Endometrium (tissue), 2 donors: Measurements from ENCODE around the gene TP53TG3.
A peak's percentile ranks its signal among the peaks of the same experiment; 100 is the strongest.
"Not testable (repeated sequence)": the region's sequence is repeated elsewhere in the genome, so short reads cannot be mapped to it uniquely, and the experiment has no call there.

ENCODE experiments used
- FAIRE-seq: peaks from 2 replicates; lab custom pipeline; 2012; peaks lifted over from hg19 to GRCh38; lab: Jason Lieb, UNC
- donor health status: control.
- donor health status: control.

TP53TG3 gene, protein sequence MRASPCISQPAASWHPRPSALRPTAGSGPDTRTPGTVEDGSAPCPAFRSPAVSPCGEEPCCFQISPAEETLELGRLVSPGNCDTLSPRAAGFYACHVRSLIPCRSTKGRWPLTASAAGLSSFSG

DNA sequence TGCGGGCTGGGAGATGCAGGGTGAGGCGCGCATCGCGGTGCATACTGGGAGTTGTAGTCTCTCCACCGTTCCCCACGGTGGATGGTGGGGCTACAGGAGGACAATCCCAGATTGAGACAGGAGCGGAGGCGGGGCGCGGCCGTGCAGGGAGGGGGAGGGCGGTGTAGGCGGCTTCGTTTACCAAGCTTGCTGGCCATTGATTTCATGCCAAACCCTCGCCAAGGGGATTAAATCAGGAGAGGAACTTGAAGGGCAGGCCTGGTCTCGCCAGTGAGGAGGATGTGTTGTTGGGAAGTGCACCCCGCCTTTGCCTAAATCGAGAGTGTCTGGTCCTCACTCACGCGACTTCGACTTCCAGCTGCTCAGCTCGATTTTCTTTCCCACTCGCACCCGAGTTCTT is at the start of gene TP53TG3:
Gene TP53TG3, minus strand, starts transcription at position 101 of the 400 bp plus-strand sequence. Its CDS starts 68 bp downstream, at position 33.
- FAIRE-seq: peak; percentile 29

GRCh38 chr16:32650876-32651275 is 25.1 kb downstream of the TP53TG3 start:
- not testable (repeated sequence) for FAIRE-seq

DNA sequence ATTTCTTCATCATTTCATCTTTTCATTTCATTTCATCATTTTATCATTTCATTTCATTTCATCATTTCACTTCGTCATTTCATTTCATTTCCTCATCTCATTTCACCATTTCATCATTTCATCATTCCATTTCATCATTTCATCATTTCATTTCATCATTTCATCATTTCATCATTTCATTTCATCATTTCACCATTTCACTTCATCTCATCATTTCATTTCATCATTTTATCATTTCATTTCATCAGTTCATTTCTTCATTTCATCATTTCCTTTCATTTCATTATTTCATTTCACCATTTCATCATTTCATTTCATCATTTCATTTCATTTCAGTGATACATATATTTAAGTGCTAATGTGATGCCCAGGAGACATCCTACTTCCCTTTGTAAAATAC is 28.4 kb downstream of the TP53TG3 start:
- FAIRE-seq: peak; percentile 29

DNA sequence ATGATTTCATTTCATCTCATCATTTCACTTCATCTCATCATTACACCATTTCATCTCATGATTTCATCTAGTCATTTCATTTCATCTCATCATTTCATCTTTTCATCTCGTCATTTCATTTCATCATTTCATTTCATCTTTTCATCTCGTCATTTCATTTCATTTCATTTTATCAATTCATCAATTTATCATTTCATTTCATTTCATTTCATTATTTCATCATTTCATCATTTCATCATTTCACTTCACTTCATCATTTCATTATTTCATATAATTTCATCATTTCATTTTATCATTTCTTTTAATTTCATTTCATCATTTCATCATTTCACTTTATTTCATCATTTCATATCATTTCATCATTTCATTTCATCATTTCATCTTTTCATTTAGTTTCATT is 29.2 kb downstream of the TP53TG3 start:
- FAIRE-seq: peak; percentile 98

DNA sequence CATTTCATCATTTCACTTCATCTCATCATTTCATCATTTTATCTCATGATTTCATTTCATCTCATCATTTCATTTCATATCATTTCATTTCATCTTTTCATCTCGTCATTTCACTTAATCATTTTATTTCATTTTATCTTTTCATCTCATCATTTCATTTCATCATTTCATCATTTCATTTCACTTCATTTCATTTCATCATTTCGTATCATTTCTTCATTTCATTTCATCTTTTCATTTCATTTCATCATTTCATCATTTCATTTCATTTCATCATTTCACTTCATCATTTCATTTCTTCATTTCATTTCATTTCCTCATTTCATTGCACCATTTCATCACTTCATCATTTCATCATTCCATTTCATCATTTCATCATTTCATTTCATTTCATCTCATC is 29.8 kb downstream of the TP53TG3 start:
- FAIRE-seq: peak; percentile 84

GRCh38 chr16:32645278-32645908 is 30.6 kb downstream of the TP53TG3 start:
- FAIRE-seq: peak; percentile 48

DNA sequence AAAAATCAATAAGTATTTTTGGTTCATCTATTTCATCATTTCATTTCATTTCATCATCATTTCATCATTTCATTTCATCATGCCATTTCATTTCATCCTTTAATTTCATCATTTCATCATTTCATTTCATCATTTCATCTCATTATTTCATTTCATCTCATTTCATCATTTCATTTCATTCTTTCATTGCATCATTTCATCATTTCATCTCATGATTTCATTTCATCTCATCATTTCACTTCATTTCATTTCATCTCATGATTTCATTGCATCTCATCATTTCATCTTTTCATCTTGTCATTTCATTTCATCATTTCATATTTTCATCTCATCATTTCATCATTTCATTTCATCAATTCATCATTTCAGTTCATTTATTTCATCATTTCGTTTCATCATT is 31.2 kb downstream of the TP53TG3 start:
- not testable (repeated sequence) for FAIRE-seq

DNA sequence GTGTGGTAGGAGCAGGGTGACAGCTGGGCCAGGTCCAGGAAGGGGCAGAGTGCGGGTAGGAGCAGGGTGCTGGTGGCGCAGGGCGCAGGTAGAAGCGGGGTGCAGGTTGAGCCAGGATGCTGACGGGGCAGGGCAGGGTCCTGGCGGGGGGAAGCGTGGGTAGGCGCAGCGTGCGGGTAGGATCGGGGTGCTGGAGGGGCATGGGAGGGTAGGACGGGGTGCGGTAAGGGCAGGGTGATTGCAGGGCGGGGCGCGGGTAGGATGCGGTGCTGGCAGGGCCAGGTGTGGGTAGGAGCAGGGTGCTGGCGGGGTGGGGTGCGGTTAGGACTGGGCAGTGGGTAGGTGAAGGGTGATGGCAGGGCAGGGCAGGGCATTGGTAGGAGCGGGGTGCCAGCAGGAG is 38.4 kb downstream of the TP53TG3 start:
- FAIRE-seq: not testable (repeated sequence)

- FAIRE-seq: not testable (repeated sequence)
Measured at GRCh38 chr16:32632096-32632495, 43.9 kb downstream of the TP53TG3 start.
